HepG2 (cell line): ENCODE data around the gene MAN2C1. TPM values are rescaled to one million over a fixed set of nuclear protein-coding genes. Genes with fewer than 3 reads are reported as not detected.

ENCODE experiments used
- ATAC-seq: fragments of 200-7000 bp; cut with Tn5 transposase; 3 replicates; pipeline ENCODE4 v1.9.1; 2020; ENCODE audit warnings: mild to moderate bottlenecking, moderate library complexity
- BruUV-seq: library from RNA; stranded (reverse); fragments of 400-500 nt; replicated peaks from 2 replicates; lab custom pipeline; 2021; lab: Mats Ljungman, UMichigan
- CTCF ChIA-PET: fragments of 300-600 bp; formaldehyde crosslinking; extraction: SDS; loops from one replicate; lab custom pipeline; 2021; ENCODE audit warnings: low total read pairs, inconsistent platforms, low intra/inter-chr PET ratio; lab: Yijun Ruan, JAX
- POLR2A ChIA-PET: fragments of 350-600 bp; sonication (Branson Sonifier 250); formaldehyde crosslinking; loops from one replicate; lab custom pipeline; 2020; ENCODE audit warnings: antibody characterized with exemption, inconsistent platforms; lab: Yijun Ruan, JAX
- DNase-seq: peaks from one replicate; pipeline ENCODE4 v3.0.0-alpha.2; 2015; ENCODE audit warnings: low spot score
- FAIRE-seq: peaks from 3 replicates; lab custom pipeline; 2011; peaks lifted over from hg19 to GRCh38; lab: Jason Lieb, UNC
- H2AFZ ChIP-seq: one replicate; pipeline ENCODE4 v1.6.1; 2011; ENCODE audit warnings: low read length, inconsistent platforms
- H3K27ac ChIP-seq: fragments of 300-600 bp; 3 replicates; pipeline ENCODE4 v1.8.0; 2011; ENCODE audit warnings: mixed run types, mild to moderate bottlenecking, mixed read lengths, low read length, inconsistent platforms; ENCODE audit not compliant: insufficient read depth; ENCODE audit errors: extremely low read length
- H3K27me3 ChIP-seq, 2 experiments: fragments of 200-600 bp in 1 of 2; 2 replicates in 1 of 2; 3 replicates in 1 of 2; pipeline versions ENCODE4 v1.6.0 to v1.8.0; 2011; ENCODE audit warnings: low read length in 2 of 2, mild to moderate bottlenecking in 2 of 2, moderate library complexity in 2 of 2, inconsistent platforms in 1 of 2; ENCODE audit not compliant: insufficient read depth in 2 of 2, control insufficient read depth in 1 of 2
- H3K36me3 ChIP-seq, 2 experiments: fragments of 200-600 bp in 1 of 2; replicated peaks in 1 of 2; 2 replicates in 1 of 2; 3 replicates in 1 of 2; pipeline versions ENCODE4 v1.5.1 to v1.8.0; 2011; ENCODE audit warnings: low read length in 2 of 2, inconsistent platforms in 1 of 2; ENCODE audit not compliant: insufficient read depth in 2 of 2, control insufficient read depth in 1 of 2
- H3K4me1 ChIP-seq: 2 replicates; pipeline ENCODE4 v1.5.1; 2012; ENCODE audit warnings: low read length, inconsistent platforms; ENCODE audit not compliant: insufficient read depth
- H3K4me2 ChIP-seq: 2 replicates; pipeline ENCODE4 v1.6.0; 2011; ENCODE audit warnings: low read depth, low read length, inconsistent platforms
- H3K4me3 ChIP-seq, 3 experiments: fragments of 200-600 bp in 1 of 3; sonication (generic), shearing (Covaris generic) in 1 of 3; replicated peaks in 1 of 3; 2 replicates each; pipeline ENCODE4 v1.5.1; 2011 to 2016; ENCODE audit warnings: low read length in 3 of 3, inconsistent platforms in 2 of 3, low read depth in 2 of 3, mild to moderate bottlenecking in 2 of 3, control low read depth in 1 of 3, mixed read lengths in 1 of 3; ENCODE audit not compliant: insufficient read depth in 1 of 3
- H3K79me2 ChIP-seq: one replicate; pipeline ENCODE4 v1.6.1; 2011; ENCODE audit warnings: low read length, inconsistent platforms; ENCODE audit not compliant: insufficient read depth
- H3K9ac ChIP-seq: 2 replicates; pipeline ENCODE4 v1.6.0; 2011; ENCODE audit warnings: mild to moderate bottlenecking, low read depth, low read length, inconsistent platforms; ENCODE audit not compliant: insufficient read depth
- H3K9me3 ChIP-seq: 2 replicates; pipeline ENCODE4 v1.5.1; 2012; ENCODE audit warnings: mild to moderate bottlenecking, low read length
- H4K20me1 ChIP-seq: 2 replicates; pipeline ENCODE4 v1.6.0; 2011; ENCODE audit warnings: inconsistent platforms, mild to moderate bottlenecking, low read length, moderate library complexity; ENCODE audit not compliant: insufficient read depth
- CEBPB ChIP-seq: IDR thresholded peaks from 2 replicates; pipeline ENCODE4 v1.6.1; 2011; ENCODE audit warnings: low read depth, low read length, improper control_type of control experiment, borderline replicate concordance
- CEBPG ChIP-seq: IDR thresholded peaks from 2 replicates; pipeline ENCODE4 v1.6.1; 2016
- ZBTB21 ChIP-seq: sonication (generic); formaldehyde crosslinking; IDR thresholded peaks from 2 replicates; pipeline ENCODE4 v1.4.0; 2020; ENCODE audit warnings: missing genetic modification reagents
- WGBS: methylation state at CpG from one replicate; pipeline ENCODE4 v1.1.6; 2017; ENCODE audit warnings: low lambda C conversion rate; 5-methylcytosine and 5-hydroxymethylcytosine counted together
- in situ Hi-C: cut with HindIII; loops from 2 replicates; pipeline ENCODE4 v1.10.0; 2017; ENCODE audit warnings: low pct_unique_long_range_greater_than_20kb; ENCODE audit not compliant: extremely low pct_ligation_motif_present
- intact Hi-C: fragments of 100-400 bp; cut with micrococcal nuclease; formaldehyde crosslinking; loops from one replicate; pipeline ENCODE4 v1.10.0; 2022; ENCODE audit not compliant: unreplicated experiment
- polyA plus RNA-seq, 8 experiments: library from polyadenylated mRNA; depleted of rRNA in 3 of 8; stranded (reverse) in 7 of 8; unstranded in 1 of 8; fragments of >200 nt; fragmentation: Illumina TruSeq in 4 of 8; extraction: Trizol in 4 of 8; gene quantifications; 2 replicates each; pipeline versions ENCODE4 v1.2.1 to v1.2.3, GENCODE V29; 2011 to 2016; ENCODE audit warnings: low read depth in 4 of 8, missing spikeins in 1 of 8, mixed read lengths in 1 of 8; ENCODE audit not compliant: insufficient read depth in 1 of 8
- total RNA-seq, 5 experiments: library from RNA; depleted of rRNA; stranded (reverse); fragments of >200 nt; fragmentation: Illumina TruSeq; extraction: Trizol; gene quantifications; 2 replicates each; pipeline ENCODE4 v1.2.3, GENCODE V29; 2016; ENCODE audit warnings: low read depth in 1 of 5
- TF ChIP-seq, protein P1 (sequence below): fragments of 450-650 bp; IDR thresholded peaks from 2 replicates; pipeline ENCODE4 v1.6.1; 2016
- TF ChIP-seq, protein P2 (sequence below): sonication (generic); formaldehyde crosslinking; conservative IDR thresholded peaks from 2 replicates; pipeline ENCODE4 v1.4.0; 2020; ENCODE audit warnings: missing genetic modification reagents
- TF ChIP-seq, protein P3 (sequence below): sonication (generic); formaldehyde crosslinking; IDR thresholded peaks from 2 replicates; pipeline ENCODE4 v1.8.0; 2022; ENCODE audit warnings: missing genetic modification reagents, mild to moderate bottlenecking, inconsistent platforms, borderline replicate concordance

The MAN2C1 gene
- total and polyA plus RNA-seq, 2 of the 13 experiments (the other 11 are each of a cell fraction or from before 2014, with no cell fraction given) = 62.6 to 71.0 TPM

DNA sequence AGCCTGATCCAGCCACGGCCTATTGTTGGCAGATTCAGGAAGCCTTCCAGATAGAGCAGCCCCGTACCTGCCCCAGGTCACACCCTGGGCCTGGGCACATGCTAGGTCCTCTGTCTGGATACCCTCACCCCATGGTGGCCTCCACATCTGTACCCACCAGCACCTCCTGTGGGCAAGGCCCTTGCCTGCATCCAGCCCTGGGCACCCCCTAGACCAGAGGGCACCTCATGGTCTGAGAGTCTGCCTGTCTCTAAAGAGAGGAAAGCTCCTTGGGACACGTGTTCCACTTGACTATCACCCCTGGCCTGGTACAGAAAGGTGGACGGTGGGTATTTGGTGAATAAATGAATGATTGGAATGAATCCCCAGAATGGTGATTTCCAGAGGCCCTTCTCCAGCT, 41.4 kb downstream of the MAN2C1 start:
- peaks cover 0 to 4% of the 10 kb centered on the region in 2 experiments; a peak in 2 of 5 replicates for H3K27me3 ChIP-seq
- ATAC-seq (no peak), DNase-seq (no peak), FAIRE-seq (no peak)
- no peak overlapping the region for H3K27ac ChIP-seq
- no TSS peak for BruUV-seq
- WGBS = 53% methylated on average over 4 of the region's 4 CpGs
- in situ Hi-C loops = no loop called here
- peaks cover 23% of the 10 kb centered on the region for H3K4me1 ChIP-seq
- H3K9me3 ChIP-seq = no peaks in the 10 kb centered on the region
- H3K4me3 ChIP-seq = no peak overlapping the region
- CTCF ChIA-PET = no interaction called here
- no peaks in the 10 kb centered on the region for H4K20me1 ChIP-seq
- TF ChIP-seq, protein P1, sequence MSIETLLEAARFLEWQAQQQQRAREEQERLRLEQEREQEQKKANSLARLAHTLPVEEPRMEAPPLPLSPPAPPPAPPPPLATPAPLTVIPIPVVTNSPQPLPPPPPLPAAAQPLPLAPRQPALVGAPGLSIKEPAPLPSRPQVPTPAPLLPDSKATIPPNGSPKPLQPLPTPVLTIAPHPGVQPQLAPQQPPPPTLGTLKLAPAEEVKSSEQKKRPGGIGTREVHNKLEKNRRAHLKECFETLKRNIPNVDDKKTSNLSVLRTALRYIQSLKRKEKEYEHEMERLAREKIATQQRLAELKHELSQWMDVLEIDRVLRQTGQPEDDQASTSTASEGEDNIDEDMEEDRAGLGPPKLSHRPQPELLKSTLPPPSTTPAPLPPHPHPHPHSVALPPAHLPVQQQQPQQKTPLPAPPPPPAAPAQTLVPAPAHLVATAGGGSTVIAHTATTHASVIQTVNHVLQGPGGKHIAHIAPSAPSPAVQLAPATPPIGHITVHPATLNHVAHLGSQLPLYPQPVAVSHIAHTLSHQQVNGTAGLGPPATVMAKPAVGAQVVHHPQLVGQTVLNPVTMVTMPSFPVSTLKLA = peak; percentile 71
- TF ChIP-seq, protein P2, sequence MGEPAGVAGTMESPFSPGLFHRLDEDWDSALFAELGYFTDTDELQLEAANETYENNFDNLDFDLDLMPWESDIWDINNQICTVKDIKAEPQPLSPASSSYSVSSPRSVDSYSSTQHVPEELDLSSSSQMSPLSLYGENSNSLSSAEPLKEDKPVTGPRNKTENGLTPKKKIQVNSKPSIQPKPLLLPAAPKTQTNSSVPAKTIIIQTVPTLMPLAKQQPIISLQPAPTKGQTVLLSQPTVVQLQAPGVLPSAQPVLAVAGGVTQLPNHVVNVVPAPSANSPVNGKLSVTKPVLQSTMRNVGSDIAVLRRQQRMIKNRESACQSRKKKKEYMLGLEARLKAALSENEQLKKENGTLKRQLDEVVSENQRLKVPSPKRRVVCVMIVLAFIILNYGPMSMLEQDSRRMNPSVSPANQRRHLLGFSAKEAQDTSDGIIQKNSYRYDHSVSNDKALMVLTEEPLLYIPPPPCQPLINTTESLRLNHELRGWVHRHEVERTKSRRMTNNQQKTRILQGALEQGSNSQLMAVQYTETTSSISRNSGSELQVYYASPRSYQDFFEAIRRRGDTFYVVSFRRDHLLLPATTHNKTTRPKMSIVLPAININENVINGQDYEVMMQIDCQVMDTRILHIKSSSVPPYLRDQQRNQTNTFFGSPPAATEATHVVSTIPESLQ (CRISPR knock-in tag) = no peak
- no peak overlapping the region for H3K4me2 ChIP-seq
- intact Hi-C loops = no loop called here
- H3K79me2 ChIP-seq = no peaks in the 10 kb centered on the region
- no peaks in the 10 kb centered on the region for H3K36me3 ChIP-seq
- H2AFZ ChIP-seq = no peak overlapping the region
- POLR2A ChIA-PET = no interaction called here
- no peak overlapping the region for H3K9ac ChIP-seq

DNA sequence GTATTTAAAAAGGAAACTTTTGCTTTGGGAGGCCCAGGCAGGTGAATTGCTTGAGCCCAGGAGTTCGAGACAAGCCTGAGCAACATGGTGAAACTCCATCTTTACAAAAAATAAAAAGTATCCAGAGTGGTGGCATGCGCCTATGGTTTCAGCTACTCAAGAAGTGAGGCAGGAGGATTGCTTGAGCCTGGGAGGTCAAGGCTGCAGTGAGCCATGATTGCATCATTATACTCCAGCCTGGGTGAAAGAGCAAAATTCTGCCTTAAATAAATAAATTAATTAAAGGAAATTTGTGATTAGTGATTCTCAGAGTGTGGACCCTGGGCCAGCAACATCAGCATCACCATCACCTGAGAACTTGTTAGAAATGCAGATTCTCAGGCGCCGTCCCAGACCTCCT, 42.5 kb downstream of the MAN2C1 start:
- no peaks in the 10 kb centered on the region for H4K20me1 ChIP-seq
- in situ Hi-C loops = no loop called here
- BruUV-seq = no TSS peak
- H3K79me2 ChIP-seq = no peaks in the 10 kb centered on the region
- 42% methylated on average over 4 of the region's 4 CpGs for WGBS
- CTCF ChIA-PET = no interaction called here
- no peak for DNase-seq
- H2AFZ ChIP-seq = no peak overlapping the region
- intact Hi-C loops = no loop called here
- no peak overlapping the region for H3K27ac ChIP-seq
- H3K4me1 ChIP-seq = peaks cover 23% of the 10 kb centered on the region
- POLR2A ChIA-PET = no interaction called here
- no peak for FAIRE-seq
- no peak overlapping the region for H3K9ac ChIP-seq
- H3K4me3 ChIP-seq = no peak overlapping the region
- no peaks in the 10 kb centered on the region for H3K36me3 ChIP-seq
- no peaks in the 10 kb centered on the region for H3K9me3 ChIP-seq
- H3K27me3 ChIP-seq = peaks cover 0 to 6% of the 10 kb centered on the region in 2 experiments; a peak in 2 of 5 replicates
- no peak for ATAC-seq
- H3K4me2 ChIP-seq = no peak overlapping the region
- TF ChIP-seq, protein P3, sequence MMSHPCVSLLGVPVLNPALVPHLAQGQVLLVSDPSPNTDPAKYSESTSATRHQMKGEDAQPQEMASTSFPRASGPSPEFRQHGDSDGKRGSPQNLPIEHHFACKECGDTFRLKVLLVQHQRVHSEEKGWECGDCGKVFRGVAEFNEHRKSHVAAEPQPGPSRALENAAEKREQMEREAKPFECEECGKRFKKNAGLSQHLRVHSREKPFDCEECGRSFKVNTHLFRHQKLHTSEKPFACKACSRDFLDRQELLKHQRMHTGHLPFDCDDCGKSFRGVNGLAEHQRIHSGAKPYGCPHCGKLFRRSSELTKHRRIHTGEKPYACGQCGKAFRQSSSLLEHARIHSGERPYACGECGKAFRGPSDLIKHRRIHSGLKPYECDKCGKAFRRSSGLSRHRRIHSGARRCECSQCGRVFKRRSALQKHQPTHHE = no peak
- TF ChIP-seq ZBTB21 (CRISPR knock-in tag) = no peak
- peak; percentile 15; the same call in 1 of the 2 replicates for TF ChIP-seq CEBPB
- TF ChIP-seq CEBPG = 0 out of 2 replicates have a peak, but pooled peaks have one; percentile 15
